Endometrium (tissue), 2 donors: Measurements from ENCODE around the gene DYSF.

ENCODE experiments used
- FAIRE-seq: peaks from 2 replicates; lab custom pipeline; 2012; peaks lifted over from hg19 to GRCh38; lab: Jason Lieb, UNC
- donor health status: control.
- donor health status: control.

The DYSF gene

GRCh38 chr2:71456617-71457016, 3.3 kb downstream of the DYSF start:
- no peak for FAIRE-seq

- FAIRE-seq, result no peak
Observed at GRCh38 chr2:71457123-71457915, 4.0 kb downstream of the DYSF start.

GRCh38 chr2:71457923-71458322, 4.6 kb downstream of the DYSF start:
- FAIRE-seq, result no peak

- FAIRE-seq, result no peak
Observed at GRCh38 chr2:71458413-71459083, 5.2 kb downstream of the DYSF start.

GRCh38 chr2:71459084-71459431, 5.7 kb downstream of the DYSF start:
- FAIRE-seq, result no peak

- no peak for FAIRE-seq
Observed at GRCh38 chr2:71460056-71460455, 6.7 kb downstream of the DYSF start.

GRCh38 chr2:71460595-71461303, 7.4 kb downstream of the DYSF start:
- FAIRE-seq, result no peak

GRCh38 chr2:71461304-71461671, 7.9 kb downstream of the DYSF start:
- FAIRE-seq, result no peak

- FAIRE-seq, result no peak
Observed at GRCh38 chr2:71462056-71462605, 8.8 kb downstream of the DYSF start.

- no peak for FAIRE-seq
Observed at GRCh38 chr2:71462641-71463341, 9.4 kb downstream of the DYSF start.

GRCh38 chr2:71463342-71463654, 9.9 kb downstream of the DYSF start:
- no peak for FAIRE-seq

GRCh38 chr2:71464389-71464788, 11.0 kb downstream of the DYSF start:
- no peak for FAIRE-seq

GRCh38 chr2:71465356-71465755, 12.0 kb downstream of the DYSF start:
- FAIRE-seq, result no peak

- FAIRE-seq, result no peak
Observed at GRCh38 chr2:71465961-71466300, 12.6 kb downstream of the DYSF start.

- FAIRE-seq, result no peak
Observed at GRCh38 chr2:71466301-71467179, 13.2 kb downstream of the DYSF start.

GRCh38 chr2:71467180-71467815, 13.9 kb downstream of the DYSF start:
- FAIRE-seq, result no peak

GRCh38 chr2:71468279-71469015, 15.1 kb downstream of the DYSF start:
- FAIRE-seq, result no peak

- FAIRE-seq, result no peak
Observed at GRCh38 chr2:71469403-71470398, 16.3 kb downstream of the DYSF start.

GRCh38 chr2:71471276-71471675, 17.9 kb downstream of the DYSF start:
- FAIRE-seq, result no peak
